ENCODE data around the gene C2CD2.

Gene C2CD2

GRCh38 chr21:41989698-41990097, 35.9 kb upstream of the C2CD2 start:
- no peak overlapping the region for H3K9ac ChIP-seq (ENCODE audit: low read length)
- peaks cover 18% of the 10 kb centered on the region for H3K4me1 ChIP-seq (ENCODE audit: control insufficient read depth, insufficient read depth, low read length)
- peaks cover 33% of the 10 kb centered on the region for H3K36me3 ChIP-seq (ENCODE audit: control insufficient read depth, insufficient read depth, low read length, severe bottlenecking)
- H3K4me3 ChIP-seq (ENCODE audit: low read length): no peak overlapping the region
- no peaks in the 10 kb centered on the region for H3K9me3 ChIP-seq (ENCODE audit: control insufficient read depth, low read length)
- no peak for DNase-seq (ENCODE audit: low read depth)
- no peaks in the 10 kb centered on the region for H3K27me3 ChIP-seq (replicated peaks; ENCODE audit: control insufficient read depth, insufficient read depth, low read length)

GRCh38 chr21:41987310-41987709, 33.5 kb upstream of the C2CD2 start:
- no peak overlapping the region for H3K9ac ChIP-seq (ENCODE audit: low read length)
- no peaks in the 10 kb centered on the region for H3K4me1 ChIP-seq (ENCODE audit: control insufficient read depth, insufficient read depth, low read length)
- no peak for DNase-seq (ENCODE audit: low read depth)
- no peaks in the 10 kb centered on the region for H3K27me3 ChIP-seq (replicated peaks; ENCODE audit: control insufficient read depth, insufficient read depth, low read length)
- no peaks in the 10 kb centered on the region for H3K9me3 ChIP-seq (ENCODE audit: control insufficient read depth, low read length)
- H3K4me3 ChIP-seq (ENCODE audit: low read length): no peak overlapping the region
- peaks cover 25% of the 10 kb centered on the region for H3K36me3 ChIP-seq (ENCODE audit: control insufficient read depth, insufficient read depth, low read length, severe bottlenecking)

- H3K9ac ChIP-seq (ENCODE audit: low read length): no peak overlapping the region
- no peaks in the 10 kb centered on the region for H3K4me1 ChIP-seq (ENCODE audit: control insufficient read depth, insufficient read depth, low read length)
- H3K27me3 ChIP-seq (replicated peaks; ENCODE audit: control insufficient read depth, insufficient read depth, low read length): no peaks in the 10 kb centered on the region
- no peak overlapping the region for H3K4me3 ChIP-seq (ENCODE audit: low read length)
- DNase-seq (ENCODE audit: low read depth): no peak
- H3K9me3 ChIP-seq (ENCODE audit: control insufficient read depth, low read length): no peaks in the 10 kb centered on the region
- H3K36me3 ChIP-seq (ENCODE audit: control insufficient read depth, insufficient read depth, low read length, severe bottlenecking): peaks cover 10% of the 10 kb centered on the region
These were observed 32.0 kb upstream of the C2CD2 start for GRCh38 chr21:41985662-41986416.

GRCh38 chr21:41983229-41983628, 29.4 kb upstream of the C2CD2 start:
- H3K9me3 ChIP-seq (ENCODE audit: control insufficient read depth, low read length): peaks cover 5% of the 10 kb centered on the region
- no peaks in the 10 kb centered on the region for H3K36me3 ChIP-seq (ENCODE audit: control insufficient read depth, insufficient read depth, low read length, severe bottlenecking)
- no peaks in the 10 kb centered on the region for H3K4me1 ChIP-seq (ENCODE audit: control insufficient read depth, insufficient read depth, low read length)
- no peaks in the 10 kb centered on the region for H3K27me3 ChIP-seq (replicated peaks; ENCODE audit: control insufficient read depth, insufficient read depth, low read length)
- H3K9ac ChIP-seq (ENCODE audit: low read length): no peak overlapping the region
- no peak for DNase-seq (ENCODE audit: low read depth)
- no peak overlapping the region for H3K4me3 ChIP-seq (ENCODE audit: low read length)

- no peak for DNase-seq (ENCODE audit: low read depth)
- H3K4me1 ChIP-seq (ENCODE audit: control insufficient read depth, insufficient read depth, low read length): no peaks in the 10 kb centered on the region
- no peaks in the 10 kb centered on the region for H3K27me3 ChIP-seq (replicated peaks; ENCODE audit: control insufficient read depth, insufficient read depth, low read length)
- no peaks in the 10 kb centered on the region for H3K36me3 ChIP-seq (ENCODE audit: control insufficient read depth, insufficient read depth, low read length, severe bottlenecking)
- H3K4me3 ChIP-seq (ENCODE audit: low read length): no peak overlapping the region
- H3K9ac ChIP-seq (ENCODE audit: low read length): no peak overlapping the region
- H3K9me3 ChIP-seq (ENCODE audit: control insufficient read depth, low read length): peaks cover 5% of the 10 kb centered on the region
These were observed 26.7 kb upstream of the C2CD2 start for GRCh38 chr21:41980561-41980960.

GRCh38 chr21:41979751-41980369, 26.0 kb upstream of the C2CD2 start:
- Histone ChIP-seq H3K36me3 (ENCODE audit: control insufficient read depth, insufficient read depth, low read length, severe bottlenecking) (no peaks in the 10 kb centered on the region), H3K4me1 (ENCODE audit: control insufficient read depth, insufficient read depth, low read length) (no peaks in the 10 kb centered on the region), H3K9me3 (ENCODE audit: control insufficient read depth, low read length) (peaks cover 5% of the 10 kb centered on the region), H3K27me3 (replicated peaks; ENCODE audit: control insufficient read depth, insufficient read depth, low read length) (no peaks in the 10 kb centered on the region), H3K4me3 (ENCODE audit: low read length) (no peak overlapping the region), H3K9ac (ENCODE audit: low read length) (no peak overlapping the region)
- no peak for DNase-seq (ENCODE audit: low read depth)

- H3K9ac ChIP-seq (ENCODE audit: low read length): no peak overlapping the region
- H3K9me3 ChIP-seq (ENCODE audit: control insufficient read depth, low read length): peaks cover 5% of the 10 kb centered on the region
- no peak overlapping the region for H3K4me3 ChIP-seq (ENCODE audit: low read length)
- H3K36me3 ChIP-seq (ENCODE audit: control insufficient read depth, insufficient read depth, low read length, severe bottlenecking): no peaks in the 10 kb centered on the region
- H3K27me3 ChIP-seq (replicated peaks; ENCODE audit: control insufficient read depth, insufficient read depth, low read length): no peaks in the 10 kb centered on the region
- no peak for DNase-seq (ENCODE audit: low read depth)
- no peaks in the 10 kb centered on the region for H3K4me1 ChIP-seq (ENCODE audit: control insufficient read depth, insufficient read depth, low read length)
These were observed 25.5 kb upstream of the C2CD2 start for GRCh38 chr21:41979335-41979734.

- Histone ChIP-seq H3K9ac (ENCODE audit: low read length) (no peak overlapping the region), H3K36me3 (ENCODE audit: control insufficient read depth, insufficient read depth, low read length, severe bottlenecking) (no peaks in the 10 kb centered on the region), H3K4me1 (ENCODE audit: control insufficient read depth, insufficient read depth, low read length) (no peaks in the 10 kb centered on the region), H3K9me3 (ENCODE audit: control insufficient read depth, low read length) (peaks cover 5% of the 10 kb centered on the region), H3K4me3 (ENCODE audit: low read length) (no peak overlapping the region), H3K27me3 (replicated peaks; ENCODE audit: control insufficient read depth, insufficient read depth, low read length) (no peaks in the 10 kb centered on the region)
- DNase-seq (ENCODE audit: low read depth): no peak
These were observed 23.5 kb upstream of the C2CD2 start for GRCh38 chr21:41977034-41977950.

- H3K4me1 ChIP-seq (ENCODE audit: control insufficient read depth, insufficient read depth, low read length): no peaks in the 10 kb centered on the region
- H3K27me3 ChIP-seq (replicated peaks; ENCODE audit: control insufficient read depth, insufficient read depth, low read length): no peaks in the 10 kb centered on the region
- no peaks in the 10 kb centered on the region for H3K36me3 ChIP-seq (ENCODE audit: control insufficient read depth, insufficient read depth, low read length, severe bottlenecking)
- H3K9me3 ChIP-seq (ENCODE audit: control insufficient read depth, low read length): peaks cover 5% of the 10 kb centered on the region
- DNase-seq (ENCODE audit: low read depth): no peak
- H3K9ac ChIP-seq (ENCODE audit: low read length): no peak overlapping the region
- no peak overlapping the region for H3K4me3 ChIP-seq (ENCODE audit: low read length)
These were observed 22.8 kb upstream of the C2CD2 start for GRCh38 chr21:41976611-41977010.

GRCh38 chr21:41975391-41976272, 21.8 kb upstream of the C2CD2 start:
- H3K9me3 ChIP-seq (ENCODE audit: control insufficient read depth, low read length): peaks cover 5% of the 10 kb centered on the region
- no peak for DNase-seq (ENCODE audit: low read depth)

More at GRCh38 chr21:41975391-41976272, 21.8 kb upstream of the C2CD2 start:
- Histone ChIP-seq H3K4me3 (ENCODE audit: low read length) (no peak overlapping the region), H3K4me1 (ENCODE audit: control insufficient read depth, insufficient read depth, low read length) (no peaks in the 10 kb centered on the region), H3K36me3 (ENCODE audit: control insufficient read depth, insufficient read depth, low read length, severe bottlenecking) (no peaks in the 10 kb centered on the region), H3K27me3 (replicated peaks; ENCODE audit: control insufficient read depth, insufficient read depth, low read length) (no peaks in the 10 kb centered on the region), H3K9ac (ENCODE audit: low read length) (no peak overlapping the region)
